ENCODE results near the gene DNAH11. TPM values are rescaled to one million over a fixed set of nuclear protein-coding genes. Genes with fewer than 3 reads are reported as not detected.

DNAH11 gene
- total and polyA plus RNA-seq, 9 of the 15 experiments (the other 6 are each of a cell fraction or from before 2014, with no cell fraction given) = under 0.01 TPM; not detected in 7

DNA sequence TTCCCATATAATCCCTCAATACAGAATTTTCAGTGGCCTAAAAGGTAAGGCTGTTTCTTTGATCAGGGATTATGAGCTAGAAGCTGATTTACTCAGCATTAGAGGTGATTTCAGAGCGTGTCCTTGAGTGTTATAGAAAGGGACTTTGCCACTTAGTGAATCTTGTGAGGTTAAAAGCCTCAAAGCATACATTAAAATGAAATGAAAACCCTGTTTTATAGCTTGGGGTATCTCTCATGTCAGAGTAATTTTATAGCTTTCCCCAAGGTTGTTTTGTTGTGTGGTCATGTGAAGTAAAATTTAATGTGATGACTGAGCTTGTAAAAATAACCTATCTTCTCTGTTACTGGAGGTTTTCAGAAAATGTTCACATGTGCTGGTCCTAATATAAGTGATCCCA lies 204.1 kb downstream of the DNAH11 start:
- Histone ChIP-seq H3K27ac (ENCODE audit: extremely low read depth, low read depth, low read length) (no peak overlapping the region), H2AFZ (ENCODE audit: low read depth, low read length) (no peak overlapping the region), H3K4me2 (ENCODE audit: insufficient read depth, low read length) (no peak overlapping the region), H3K36me3 (ENCODE audit: control insufficient read depth, insufficient read depth, low read length) (no peaks in the 10 kb centered on the region), H3K4me3 (no peak overlapping the region), H3K4me1 (replicated peaks in 1 of 2; ENCODE audit: control insufficient read depth in 2 of 2, insufficient read depth in 2 of 2, low read length in 2 of 2) (no peaks in the 10 kb centered on the region), H3K9me3 (replicated peaks; ENCODE audit: control insufficient read depth, insufficient read depth, low read depth, low read length) (no peaks in the 10 kb centered on the region), H3K79me2 (ENCODE audit: control insufficient read depth, insufficient read depth, low read length) (no peaks in the 10 kb centered on the region), H3K9ac (ENCODE audit: insufficient read depth in 1 of 2, low read depth in 2 of 2, low read length in 2 of 2) (no peak overlapping the region), H3K9me1 (ENCODE audit: control insufficient read depth, insufficient read depth, low read length) (no peaks in the 10 kb centered on the region), H3K27me3 (ENCODE audit: control insufficient read depth in 2 of 2, insufficient read depth in 2 of 2, low read length in 2 of 2) (peaks cover 0 to 15% of the 10 kb centered on the region in 2 experiments; a peak in 2 of 5 replicates), H4K20me1 (replicated peaks; ENCODE audit: control insufficient read depth, insufficient read depth, low read length) (no peaks in the 10 kb centered on the region)
- ATAC-seq (no peak), DNase-seq (ENCODE audit: extremely low read depth in 1 of 4, low spot score in 3 of 4) (no peak), FAIRE-seq (no peak)
- POLR2A ChIA-PET = no interaction called here
- CTCF ChIA-PET (ENCODE audit: low intra/inter-chr PET ratio) = no interaction called here
- WGBS (ENCODE audit: insufficient coverage, low coverage, missing lambda C conversion rate) = 0% methylated on average over 1 of the region's 1 CpG
- BruUV-seq (replicated peaks) = no TSS peak
- intact Hi-C loops (cut with micrococcal nuclease) = no loop called here
- in situ Hi-C loops (cut with MboI) = no loop called here
- TF ChIP-seq RFX1 (IDR thresholded peaks at IDR 0.05) (no peak), SNRNP70 (optimal IDR thresholded peaks at IDR 0.05; ENCODE audit: low read depth, low read length) (no peak), NCOA6 (IDR thresholded peaks at IDR 0.05) (no peak), NR3C1 (CRISPR knock-in tag; IDR thresholded peaks at IDR 0.05) (no peak), RBFOX2 (IDR thresholded peaks at IDR 0.05; ENCODE audit: low read depth, low read length) (no peak), THAP12 (CRISPR knock-in tag; IDR thresholded peaks at IDR 0.05) (no peak), MTA3 (IDR thresholded peaks at IDR 0.05; ENCODE audit: borderline replicate concordance) (no peak)
- TF ChIP-seq, protein P1, sequence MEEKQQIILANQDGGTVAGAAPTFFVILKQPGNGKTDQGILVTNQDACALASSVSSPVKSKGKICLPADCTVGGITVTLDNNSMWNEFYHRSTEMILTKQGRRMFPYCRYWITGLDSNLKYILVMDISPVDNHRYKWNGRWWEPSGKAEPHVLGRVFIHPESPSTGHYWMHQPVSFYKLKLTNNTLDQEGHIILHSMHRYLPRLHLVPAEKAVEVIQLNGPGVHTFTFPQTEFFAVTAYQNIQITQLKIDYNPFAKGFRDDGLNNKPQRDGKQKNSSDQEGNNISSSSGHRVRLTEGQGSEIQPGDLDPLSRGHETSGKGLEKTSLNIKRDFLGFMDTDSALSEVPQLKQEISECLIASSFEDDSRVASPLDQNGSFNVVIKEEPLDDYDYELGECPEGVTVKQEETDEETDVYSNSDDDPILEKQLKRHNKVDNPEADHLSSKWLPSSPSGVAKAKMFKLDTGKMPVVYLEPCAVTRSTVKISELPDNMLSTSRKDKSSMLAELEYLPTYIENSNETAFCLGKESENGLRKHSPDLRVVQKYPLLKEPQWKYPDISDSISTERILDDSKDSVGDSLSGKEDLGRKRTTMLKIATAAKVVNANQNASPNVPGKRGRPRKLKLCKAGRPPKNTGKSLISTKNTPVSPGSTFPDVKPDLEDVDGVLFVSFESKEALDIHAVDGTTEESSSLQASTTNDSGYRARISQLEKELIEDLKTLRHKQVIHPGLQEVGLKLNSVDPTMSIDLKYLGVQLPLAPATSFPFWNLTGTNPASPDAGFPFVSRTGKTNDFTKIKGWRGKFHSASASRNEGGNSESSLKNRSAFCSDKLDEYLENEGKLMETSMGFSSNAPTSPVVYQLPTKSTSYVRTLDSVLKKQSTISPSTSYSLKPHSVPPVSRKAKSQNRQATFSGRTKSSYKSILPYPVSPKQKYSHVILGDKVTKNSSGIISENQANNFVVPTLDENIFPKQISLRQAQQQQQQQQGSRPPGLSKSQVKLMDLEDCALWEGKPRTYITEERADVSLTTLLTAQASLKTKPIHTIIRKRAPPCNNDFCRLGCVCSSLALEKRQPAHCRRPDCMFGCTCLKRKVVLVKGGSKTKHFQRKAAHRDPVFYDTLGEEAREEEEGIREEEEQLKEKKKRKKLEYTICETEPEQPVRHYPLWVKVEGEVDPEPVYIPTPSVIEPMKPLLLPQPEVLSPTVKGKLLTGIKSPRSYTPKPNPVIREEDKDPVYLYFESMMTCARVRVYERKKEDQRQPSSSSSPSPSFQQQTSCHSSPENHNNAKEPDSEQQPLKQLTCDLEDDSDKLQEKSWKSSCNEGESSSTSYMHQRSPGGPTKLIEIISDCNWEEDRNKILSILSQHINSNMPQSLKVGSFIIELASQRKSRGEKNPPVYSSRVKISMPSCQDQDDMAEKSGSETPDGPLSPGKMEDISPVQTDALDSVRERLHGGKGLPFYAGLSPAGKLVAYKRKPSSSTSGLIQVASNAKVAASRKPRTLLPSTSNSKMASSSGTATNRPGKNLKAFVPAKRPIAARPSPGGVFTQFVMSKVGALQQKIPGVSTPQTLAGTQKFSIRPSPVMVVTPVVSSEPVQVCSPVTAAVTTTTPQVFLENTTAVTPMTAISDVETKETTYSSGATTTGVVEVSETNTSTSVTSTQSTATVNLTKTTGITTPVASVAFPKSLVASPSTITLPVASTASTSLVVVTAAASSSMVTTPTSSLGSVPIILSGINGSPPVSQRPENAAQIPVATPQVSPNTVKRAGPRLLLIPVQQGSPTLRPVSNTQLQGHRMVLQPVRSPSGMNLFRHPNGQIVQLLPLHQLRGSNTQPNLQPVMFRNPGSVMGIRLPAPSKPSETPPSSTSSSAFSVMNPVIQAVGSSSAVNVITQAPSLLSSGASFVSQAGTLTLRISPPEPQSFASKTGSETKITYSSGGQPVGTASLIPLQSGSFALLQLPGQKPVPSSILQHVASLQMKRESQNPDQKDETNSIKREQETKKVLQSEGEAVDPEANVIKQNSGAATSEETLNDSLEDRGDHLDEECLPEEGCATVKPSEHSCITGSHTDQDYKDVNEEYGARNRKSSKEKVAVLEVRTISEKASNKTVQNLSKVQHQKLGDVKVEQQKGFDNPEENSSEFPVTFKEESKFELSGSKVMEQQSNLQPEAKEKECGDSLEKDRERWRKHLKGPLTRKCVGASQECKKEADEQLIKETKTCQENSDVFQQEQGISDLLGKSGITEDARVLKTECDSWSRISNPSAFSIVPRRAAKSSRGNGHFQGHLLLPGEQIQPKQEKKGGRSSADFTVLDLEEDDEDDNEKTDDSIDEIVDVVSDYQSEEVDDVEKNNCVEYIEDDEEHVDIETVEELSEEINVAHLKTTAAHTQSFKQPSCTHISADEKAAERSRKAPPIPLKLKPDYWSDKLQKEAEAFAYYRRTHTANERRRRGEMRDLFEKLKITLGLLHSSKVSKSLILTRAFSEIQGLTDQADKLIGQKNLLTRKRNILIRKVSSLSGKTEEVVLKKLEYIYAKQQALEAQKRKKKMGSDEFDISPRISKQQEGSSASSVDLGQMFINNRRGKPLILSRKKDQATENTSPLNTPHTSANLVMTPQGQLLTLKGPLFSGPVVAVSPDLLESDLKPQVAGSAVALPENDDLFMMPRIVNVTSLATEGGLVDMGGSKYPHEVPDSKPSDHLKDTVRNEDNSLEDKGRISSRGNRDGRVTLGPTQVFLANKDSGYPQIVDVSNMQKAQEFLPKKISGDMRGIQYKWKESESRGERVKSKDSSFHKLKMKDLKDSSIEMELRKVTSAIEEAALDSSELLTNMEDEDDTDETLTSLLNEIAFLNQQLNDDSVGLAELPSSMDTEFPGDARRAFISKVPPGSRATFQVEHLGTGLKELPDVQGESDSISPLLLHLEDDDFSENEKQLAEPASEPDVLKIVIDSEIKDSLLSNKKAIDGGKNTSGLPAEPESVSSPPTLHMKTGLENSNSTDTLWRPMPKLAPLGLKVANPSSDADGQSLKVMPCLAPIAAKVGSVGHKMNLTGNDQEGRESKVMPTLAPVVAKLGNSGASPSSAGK (IDR thresholded peaks at IDR 0.05) = no peak
- TF ChIP-seq, protein P2, sequence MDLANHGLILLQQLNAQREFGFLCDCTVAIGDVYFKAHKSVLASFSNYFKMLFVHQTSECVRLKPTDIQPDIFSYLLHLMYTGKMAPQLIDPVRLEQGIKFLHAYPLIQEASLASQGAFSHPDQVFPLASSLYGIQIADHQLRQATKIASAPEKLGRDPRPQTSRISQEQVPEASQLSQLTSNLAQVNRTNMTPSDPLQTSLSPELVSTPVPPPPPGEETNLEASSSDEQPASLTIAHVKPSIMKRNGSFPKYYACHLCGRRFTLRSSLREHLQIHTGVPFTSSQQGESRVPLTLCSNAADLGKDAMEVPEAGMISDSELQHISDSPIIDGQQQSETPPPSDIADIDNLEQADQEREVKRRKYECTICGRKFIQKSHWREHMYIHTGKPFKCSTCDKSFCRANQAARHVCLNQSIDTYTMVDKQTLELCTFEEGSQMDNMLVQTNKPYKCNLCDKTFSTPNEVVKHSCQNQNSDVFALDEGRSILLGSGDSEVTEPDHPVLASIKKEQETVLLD (IDR thresholded peaks at IDR 0.05) = no peak

Measured in K562 (cell line).